HEK293 (cell line): Measurements from ENCODE around the gene OTOF.

Source experiments
- ZNF335 ChIP-seq: fragments of 450-650 bp; formaldehyde crosslinking; conservative IDR thresholded peaks from 2 replicates; pipeline ENCODE4 v1.5.1; 2016; ENCODE audit warnings: missing biosample characterization, missing genetic modification characterization
- ZNF785 ChIP-seq: fragments of 450-650 bp; formaldehyde crosslinking; IDR thresholded peaks from 2 replicates; pipeline ENCODE4 v1.5.1; 2016; ENCODE audit warnings: missing biosample characterization, missing genetic modification characterization

DNA sequence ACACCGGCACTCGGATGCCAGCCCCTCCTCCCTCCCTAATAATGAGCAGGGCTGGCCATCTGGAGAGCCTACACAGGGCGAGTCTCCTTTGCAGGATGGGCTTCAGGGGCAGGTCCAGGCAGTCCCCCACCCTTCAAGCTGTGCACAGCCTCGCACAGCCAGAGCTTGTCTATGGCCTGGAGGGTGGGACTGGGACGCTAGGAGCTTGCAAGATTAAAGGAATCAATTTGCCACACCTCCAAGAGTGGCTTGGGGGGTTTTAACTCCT, 43.9 kb upstream of the OTOF start:
- no peak for TF ChIP-seq ZNF335 (tag by site-specific recombination)
- no peak for TF ChIP-seq ZNF785 (tag by site-specific recombination)
